Thyroid gland (tissue), 4 donors: ENCODE data around the gene KCNIP1.

Source experiments
- CTCF ChIP-seq, 6 experiments: fragments of 200-600 bp in 3 of 6; fragments of 450-650 bp in 3 of 6; sonication (generic) in 3 of 6; IDR thresholded peaks; one replicate each; pipeline ENCODE4 v1.5.1; 2016 to 2019; ENCODE audit warnings: antibody characterized with exemption in 6 of 6, mild to moderate bottlenecking in 2 of 6, inconsistent platforms in 1 of 6, moderate library complexity in 1 of 6
- POLR2A ChIP-seq, 2 donors: fragments of 450-650 bp; IDR thresholded peaks; one replicate each; pipeline ENCODE4 v1.6.1; 2017; ENCODE audit warnings: antibody characterized with exemption in 2 of 2, mild to moderate bottlenecking in 2 of 2, moderate library complexity in 1 of 2

- no peak for TF ChIP-seq CTCF (IDR thresholded peaks at IDR 0.05)
- no peak for TF ChIP-seq POLR2A (IDR thresholded peaks at IDR 0.05)
These were observed 59.0 kb downstream of the KCNIP1 start for GRCh38 chr5:170562875-170563228.
